ENCODE data around the gene PRKCB. TPM values are rescaled to one million over a fixed set of nuclear protein-coding genes. Genes with fewer than 3 reads are reported as not detected.

PRKCB gene
- polyA plus RNA-seq, 1 donor from 2014 or later, result 27.6 TPM

DNA sequence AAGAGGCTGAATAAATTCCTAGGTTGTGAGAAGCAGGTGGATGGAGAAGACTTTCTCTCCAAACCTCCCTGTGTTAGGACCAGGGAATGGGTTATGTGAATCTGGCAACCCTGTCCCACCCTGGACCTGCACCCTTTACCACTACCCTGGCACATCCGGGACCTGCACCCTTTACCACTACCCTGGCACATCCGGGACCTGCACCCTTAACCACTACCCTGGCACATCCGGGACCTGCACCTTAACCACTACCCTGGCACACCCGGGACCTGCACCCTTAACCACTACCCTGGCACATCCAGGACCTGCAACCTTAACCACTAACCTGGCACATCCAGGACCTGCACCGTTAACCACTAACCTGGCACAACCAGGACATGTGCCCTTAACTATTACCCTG is 213.3 kb downstream of the PRKCB start:
- Histone ChIP-seq H3K9ac (ENCODE audit: low read length) (no peak overlapping the region), H3K4me2 (ENCODE audit: low read length) (no peak overlapping the region), H3K27ac (ENCODE audit: low read length) (no peak overlapping the region), H3K27me3 (ENCODE audit: insufficient read depth, low read depth, low read length) (no peaks in the 10 kb centered on the region), H3K9me3 (ENCODE audit: low read length) (no peaks in the 10 kb centered on the region), H3K79me2 (replicated peaks; ENCODE audit: insufficient read depth, low read length) (no peaks in the 10 kb centered on the region), H2AFZ (ENCODE audit: low read depth, low read length) (no peak overlapping the region), H3K9me2 (ENCODE audit: insufficient read depth, low read length) (no peaks in the 10 kb centered on the region), H3K4me3 (ENCODE audit: low read length) (no peak overlapping the region), H4K20me1 (ENCODE audit: insufficient read depth) (no peaks in the 10 kb centered on the region), H3F3A (ENCODE audit: insufficient read depth, low read length, poor library complexity, severe bottlenecking) (no peaks in the 10 kb centered on the region), H3K36me3 (ENCODE audit: insufficient read depth, low read length) (no peaks in the 10 kb centered on the region)
- TF ChIP-seq RAD21 (conservative IDR thresholded peaks at IDR 0.05), result no peak
- no peak for TF ChIP-seq POLR2AphosphoS5 (IDR thresholded peaks at IDR 0.05)
- no peak for TF ChIP-seq SMC3 (conservative IDR thresholded peaks at IDR 0.05; ENCODE audit: poor library complexity)
- TF ChIP-seq, protein P1, sequence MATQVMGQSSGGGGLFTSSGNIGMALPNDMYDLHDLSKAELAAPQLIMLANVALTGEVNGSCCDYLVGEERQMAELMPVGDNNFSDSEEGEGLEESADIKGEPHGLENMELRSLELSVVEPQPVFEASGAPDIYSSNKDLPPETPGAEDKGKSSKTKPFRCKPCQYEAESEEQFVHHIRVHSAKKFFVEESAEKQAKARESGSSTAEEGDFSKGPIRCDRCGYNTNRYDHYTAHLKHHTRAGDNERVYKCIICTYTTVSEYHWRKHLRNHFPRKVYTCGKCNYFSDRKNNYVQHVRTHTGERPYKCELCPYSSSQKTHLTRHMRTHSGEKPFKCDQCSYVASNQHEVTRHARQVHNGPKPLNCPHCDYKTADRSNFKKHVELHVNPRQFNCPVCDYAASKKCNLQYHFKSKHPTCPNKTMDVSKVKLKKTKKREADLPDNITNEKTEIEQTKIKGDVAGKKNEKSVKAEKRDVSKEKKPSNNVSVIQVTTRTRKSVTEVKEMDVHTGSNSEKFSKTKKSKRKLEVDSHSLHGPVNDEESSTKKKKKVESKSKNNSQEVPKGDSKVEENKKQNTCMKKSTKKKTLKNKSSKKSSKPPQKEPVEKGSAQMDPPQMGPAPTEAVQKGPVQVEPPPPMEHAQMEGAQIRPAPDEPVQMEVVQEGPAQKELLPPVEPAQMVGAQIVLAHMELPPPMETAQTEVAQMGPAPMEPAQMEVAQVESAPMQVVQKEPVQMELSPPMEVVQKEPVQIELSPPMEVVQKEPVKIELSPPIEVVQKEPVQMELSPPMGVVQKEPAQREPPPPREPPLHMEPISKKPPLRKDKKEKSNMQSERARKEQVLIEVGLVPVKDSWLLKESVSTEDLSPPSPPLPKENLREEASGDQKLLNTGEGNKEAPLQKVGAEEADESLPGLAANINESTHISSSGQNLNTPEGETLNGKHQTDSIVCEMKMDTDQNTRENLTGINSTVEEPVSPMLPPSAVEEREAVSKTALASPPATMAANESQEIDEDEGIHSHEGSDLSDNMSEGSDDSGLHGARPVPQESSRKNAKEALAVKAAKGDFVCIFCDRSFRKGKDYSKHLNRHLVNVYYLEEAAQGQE (IDR thresholded peaks at IDR 0.05; ENCODE audit: borderline replicate concordance), result no peak
- TF ChIP-seq TAF1 (IDR thresholded peaks at IDR 0.05; ENCODE audit: low read depth), result no peak
- no peak for TF ChIP-seq EZH2 (IDR thresholded peaks at IDR 0.05; ENCODE audit: borderline replicate concordance, insufficient read depth, low read length, poor library complexity, severe bottlenecking)
- TF ChIP-seq MXI1 (conservative IDR thresholded peaks at IDR 0.05; ENCODE audit: poor library complexity, severe bottlenecking), result no peak
- TF ChIP-seq, protein P2, sequence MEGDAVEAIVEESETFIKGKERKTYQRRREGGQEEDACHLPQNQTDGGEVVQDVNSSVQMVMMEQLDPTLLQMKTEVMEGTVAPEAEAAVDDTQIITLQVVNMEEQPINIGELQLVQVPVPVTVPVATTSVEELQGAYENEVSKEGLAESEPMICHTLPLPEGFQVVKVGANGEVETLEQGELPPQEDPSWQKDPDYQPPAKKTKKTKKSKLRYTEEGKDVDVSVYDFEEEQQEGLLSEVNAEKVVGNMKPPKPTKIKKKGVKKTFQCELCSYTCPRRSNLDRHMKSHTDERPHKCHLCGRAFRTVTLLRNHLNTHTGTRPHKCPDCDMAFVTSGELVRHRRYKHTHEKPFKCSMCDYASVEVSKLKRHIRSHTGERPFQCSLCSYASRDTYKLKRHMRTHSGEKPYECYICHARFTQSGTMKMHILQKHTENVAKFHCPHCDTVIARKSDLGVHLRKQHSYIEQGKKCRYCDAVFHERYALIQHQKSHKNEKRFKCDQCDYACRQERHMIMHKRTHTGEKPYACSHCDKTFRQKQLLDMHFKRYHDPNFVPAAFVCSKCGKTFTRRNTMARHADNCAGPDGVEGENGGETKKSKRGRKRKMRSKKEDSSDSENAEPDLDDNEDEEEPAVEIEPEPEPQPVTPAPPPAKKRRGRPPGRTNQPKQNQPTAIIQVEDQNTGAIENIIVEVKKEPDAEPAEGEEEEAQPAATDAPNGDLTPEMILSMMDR (IDR thresholded peaks at IDR 0.05; ENCODE audit: poor library complexity, severe bottlenecking), result no peak
- no peak for TF ChIP-seq EP300 (conservative IDR thresholded peaks at IDR 0.05; ENCODE audit: poor library complexity, severe bottlenecking)

DNA sequence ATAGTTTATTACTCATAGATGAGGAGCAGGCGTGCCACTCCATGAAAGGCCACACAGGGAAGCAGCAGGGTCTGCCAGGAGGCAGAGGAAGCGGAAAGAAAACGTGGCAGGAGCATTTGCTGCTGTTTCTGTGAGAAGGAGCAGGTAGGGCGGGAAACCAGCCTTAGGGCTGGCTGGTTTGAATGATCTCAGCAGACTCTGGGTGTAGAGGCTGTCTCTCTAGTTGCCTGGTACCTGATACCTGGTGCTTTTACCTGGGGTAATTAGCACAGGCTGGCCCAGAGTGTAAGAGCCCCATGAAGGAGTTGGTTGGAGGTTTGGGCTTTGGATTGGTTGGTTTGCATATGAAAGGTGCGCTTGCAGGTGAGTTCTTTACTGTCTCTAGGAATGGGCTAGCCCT is 215.3 kb downstream of the PRKCB start:
- Histone ChIP-seq H3K27ac (ENCODE audit: low read length) (no peak overlapping the region), H3K9me3 (ENCODE audit: low read length) (no peaks in the 10 kb centered on the region), H2AFZ (ENCODE audit: low read depth, low read length) (no peak overlapping the region), H3F3A (ENCODE audit: insufficient read depth, low read length, poor library complexity, severe bottlenecking) (no peaks in the 10 kb centered on the region), H3K36me3 (ENCODE audit: insufficient read depth, low read length) (no peaks in the 10 kb centered on the region), H3K4me2 (ENCODE audit: low read length) (no peak overlapping the region), H3K79me2 (replicated peaks; ENCODE audit: insufficient read depth, low read length) (no peaks in the 10 kb centered on the region), H3K9ac (ENCODE audit: low read length) (no peak overlapping the region), H4K20me1 (ENCODE audit: insufficient read depth) (no peaks in the 10 kb centered on the region), H3K9me2 (ENCODE audit: insufficient read depth, low read length) (no peaks in the 10 kb centered on the region), H3K4me3 (ENCODE audit: low read length) (no peak overlapping the region), H3K27me3 (ENCODE audit: insufficient read depth, low read depth, low read length) (no peaks in the 10 kb centered on the region)
- no peak for TF ChIP-seq POLR2AphosphoS5 (IDR thresholded peaks at IDR 0.05)
- no peak for TF ChIP-seq SMC3 (conservative IDR thresholded peaks at IDR 0.05; ENCODE audit: poor library complexity)
- no peak for TF ChIP-seq TAF1 (IDR thresholded peaks at IDR 0.05; ENCODE audit: low read depth)
- TF ChIP-seq, protein P2 (IDR thresholded peaks at IDR 0.05; ENCODE audit: poor library complexity, severe bottlenecking), result no peak
- TF ChIP-seq MXI1 (conservative IDR thresholded peaks at IDR 0.05; ENCODE audit: poor library complexity, severe bottlenecking), result no peak
- TF ChIP-seq, protein P1 (IDR thresholded peaks at IDR 0.05; ENCODE audit: borderline replicate concordance), result no peak

Measured in neural cell (in vitro differentiated cells).